Stimulated activated CD4-positive, alpha-beta T cell treated with anti-CD3 and anti-CD28 coated beads, Interleukin-1b, Interleukin-23, amount 100 ng/mL, for 24 hours (primary cell): ENCODE data around the gene DNMT1.
"Not testable (repeated sequence)": the region's sequence is repeated elsewhere in the genome, so short reads cannot be mapped to it uniquely, and the experiment has no call there.

Experiments used
- DNase-seq, 4 experiments: peaks; one replicate each; pipeline ENCODE4 v3.0.0-alpha.2; 2020; ENCODE audit warnings: low read depth in 4 of 4, low spot score in 1 of 4

Gene DNMT1

DNA sequence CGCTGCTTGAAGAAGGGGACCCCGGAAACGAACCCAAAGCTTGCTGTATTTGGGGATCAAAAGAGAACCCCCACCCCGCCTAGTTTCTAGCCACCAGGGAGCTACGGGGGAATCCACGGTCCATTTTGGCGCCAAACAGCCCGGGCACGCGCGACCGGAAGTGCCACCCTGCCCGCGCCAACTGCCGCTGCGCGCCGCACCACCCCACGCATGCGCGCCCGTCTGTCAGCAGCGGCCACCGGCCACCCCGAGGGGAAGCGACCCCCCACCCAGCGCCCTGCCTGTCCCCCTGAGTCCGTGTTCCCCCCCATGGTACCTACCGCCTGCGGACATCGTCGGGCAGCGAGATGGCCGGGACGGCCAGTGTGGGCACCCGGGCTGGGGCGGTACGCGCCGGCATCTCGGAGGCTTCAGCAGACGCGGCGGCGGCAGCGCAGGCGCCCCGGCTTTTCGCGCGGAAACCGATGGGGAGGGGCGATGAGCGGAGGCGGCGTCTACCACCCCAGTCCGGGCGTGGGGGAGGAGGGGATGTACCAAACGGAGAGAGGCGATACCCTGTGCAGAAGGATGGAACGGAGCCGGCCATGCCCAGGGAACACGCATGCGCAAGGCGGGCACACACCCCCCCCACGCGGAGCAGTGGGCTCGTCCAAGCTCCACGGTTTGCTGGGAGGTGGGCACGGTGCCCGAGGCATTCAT, at the start of gene DNMT1:
Gene DNMT1 (minus strand): TSS at position 454 of the 699 bp plus-strand sequence. CDS start 54 bp downstream, at position 400.
- DNase-seq: peak; percentile 94 to 99 (median 98)

DNA sequence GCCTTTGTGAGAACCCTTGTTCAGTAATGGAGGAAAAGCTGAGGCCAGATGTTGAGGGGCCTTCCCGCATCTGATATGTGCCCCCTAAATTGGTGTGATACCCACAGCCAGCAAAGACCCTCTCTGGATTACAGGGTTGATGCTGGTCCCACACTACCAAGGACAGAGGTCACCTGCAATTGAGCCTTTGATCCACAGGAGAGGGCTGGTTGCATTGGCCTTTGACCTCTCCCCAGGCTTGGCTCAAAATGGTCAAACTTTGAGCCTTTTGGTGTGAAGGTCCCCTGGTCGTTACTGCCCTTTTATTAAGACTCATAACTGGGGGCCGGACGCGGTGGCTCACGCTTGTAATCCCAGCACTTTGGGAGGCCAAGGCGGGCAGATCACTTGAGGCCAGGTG, 48.9 kb upstream of the DNMT1 start:
- DNase-seq: no peak

DNA sequence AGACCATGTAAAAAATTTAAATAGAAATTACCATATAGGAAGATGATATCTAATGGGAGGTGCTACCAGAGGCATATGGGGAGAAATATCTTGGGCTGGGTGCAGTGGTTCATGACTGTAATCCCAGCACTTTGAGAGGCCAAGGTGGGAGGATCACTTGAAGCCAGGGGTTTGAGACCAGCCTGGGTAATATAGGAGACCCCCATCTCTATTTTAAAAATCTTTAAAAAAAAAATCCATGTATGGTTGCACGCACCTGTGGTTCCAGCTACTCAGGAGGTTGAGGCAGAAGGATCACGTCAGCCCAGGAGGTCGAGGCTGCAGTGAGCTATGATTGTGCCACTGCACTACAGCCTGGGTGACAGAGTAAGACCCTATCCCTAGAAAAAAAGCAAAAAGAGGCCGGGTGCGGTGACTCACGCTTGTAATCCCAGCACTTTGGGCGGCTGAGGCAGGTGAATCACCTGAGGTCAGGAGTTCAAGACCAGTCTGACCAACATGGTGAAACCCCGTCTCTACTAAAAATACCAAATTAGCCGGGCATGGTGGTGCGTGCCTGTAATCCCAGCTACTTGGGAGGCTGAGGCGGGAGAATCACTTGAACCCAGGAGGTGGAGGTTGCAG, 47.2 kb upstream of the DNMT1 start:
- DNase-seq: not testable (repeated sequence)

DNA sequence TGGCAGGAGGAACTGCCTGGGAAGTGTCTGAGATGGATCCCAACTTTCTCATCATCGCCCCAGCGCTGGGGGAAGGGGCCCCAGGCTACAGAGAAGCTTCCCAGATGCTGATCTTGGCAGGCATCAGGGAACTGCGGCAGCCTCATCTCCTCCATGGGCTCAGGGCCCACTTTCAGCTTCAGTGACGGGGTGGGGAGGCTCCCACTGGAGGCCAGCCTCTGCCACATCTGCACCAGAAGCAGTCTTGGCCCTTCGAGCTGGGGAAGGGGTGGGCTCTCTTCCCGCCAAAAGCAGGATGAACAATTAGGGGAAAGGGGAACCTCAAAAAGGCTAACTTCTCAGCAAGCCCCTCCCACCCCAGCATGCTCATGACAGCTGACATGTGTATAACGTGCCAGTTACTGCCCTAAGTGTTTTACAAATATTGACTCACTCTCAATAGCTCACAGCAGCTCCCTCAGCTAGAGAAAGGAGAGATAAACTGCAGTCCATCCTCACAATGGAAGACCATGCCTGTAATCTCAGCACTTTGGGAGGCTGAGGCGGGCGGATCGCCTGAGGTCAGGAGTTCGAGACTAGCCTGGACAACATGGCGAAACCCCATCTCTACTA, 43.5 kb upstream of the DNMT1 start:
- no peak for DNase-seq

DNA sequence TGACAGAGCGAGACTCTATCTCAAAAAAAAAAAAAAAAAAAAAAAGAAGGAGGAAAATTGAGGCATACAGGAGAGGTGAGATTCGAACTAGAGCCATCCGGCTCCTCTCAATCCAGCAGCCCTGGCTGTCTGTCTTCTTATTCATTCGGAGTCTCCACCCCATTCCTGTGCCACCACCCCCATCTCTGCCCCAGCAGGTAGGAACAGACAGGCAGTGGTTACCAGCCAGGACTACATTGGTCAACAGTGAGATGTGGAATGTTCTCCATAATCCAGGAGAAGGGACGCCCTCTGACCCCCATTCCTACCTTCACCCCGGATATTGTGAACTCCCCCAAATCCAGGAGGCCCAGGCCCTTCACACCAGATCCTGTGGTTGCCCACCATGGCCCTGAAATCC, 42.9 kb upstream of the DNMT1 start:
- DNase-seq: no peak

- DNase-seq: not testable (repeated sequence)
Observed at GRCh38 chr19:10235409-10235808, 40.7 kb upstream of the DNMT1 start.

DNA sequence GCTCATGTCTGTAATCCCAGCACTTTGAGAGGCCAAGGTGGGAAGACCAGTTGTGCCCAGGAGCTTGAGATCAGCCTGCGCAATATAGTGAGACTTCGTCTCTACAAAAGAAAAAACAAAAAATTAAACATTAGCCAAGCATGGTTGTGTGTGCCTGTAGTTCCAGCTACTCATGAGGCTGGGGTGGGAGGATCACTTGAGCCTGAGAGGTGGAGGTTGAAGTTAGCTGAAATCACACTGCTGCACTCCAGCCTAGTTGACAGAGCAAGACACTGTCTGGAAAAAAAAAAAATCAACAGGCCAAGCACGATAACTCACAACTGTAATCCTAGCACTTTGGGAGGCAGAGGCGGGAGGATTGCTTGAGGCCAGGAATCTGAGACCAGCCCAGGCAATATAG, 40.2 kb upstream of the DNMT1 start:
- no peak for DNase-seq

- no peak for DNase-seq
Observed at GRCh38 chr19:10233946-10234345, 39.2 kb upstream of the DNMT1 start.

- DNase-seq: no peak
Observed at GRCh38 chr19:10231612-10232228, 37.0 kb upstream of the DNMT1 start.

DNA sequence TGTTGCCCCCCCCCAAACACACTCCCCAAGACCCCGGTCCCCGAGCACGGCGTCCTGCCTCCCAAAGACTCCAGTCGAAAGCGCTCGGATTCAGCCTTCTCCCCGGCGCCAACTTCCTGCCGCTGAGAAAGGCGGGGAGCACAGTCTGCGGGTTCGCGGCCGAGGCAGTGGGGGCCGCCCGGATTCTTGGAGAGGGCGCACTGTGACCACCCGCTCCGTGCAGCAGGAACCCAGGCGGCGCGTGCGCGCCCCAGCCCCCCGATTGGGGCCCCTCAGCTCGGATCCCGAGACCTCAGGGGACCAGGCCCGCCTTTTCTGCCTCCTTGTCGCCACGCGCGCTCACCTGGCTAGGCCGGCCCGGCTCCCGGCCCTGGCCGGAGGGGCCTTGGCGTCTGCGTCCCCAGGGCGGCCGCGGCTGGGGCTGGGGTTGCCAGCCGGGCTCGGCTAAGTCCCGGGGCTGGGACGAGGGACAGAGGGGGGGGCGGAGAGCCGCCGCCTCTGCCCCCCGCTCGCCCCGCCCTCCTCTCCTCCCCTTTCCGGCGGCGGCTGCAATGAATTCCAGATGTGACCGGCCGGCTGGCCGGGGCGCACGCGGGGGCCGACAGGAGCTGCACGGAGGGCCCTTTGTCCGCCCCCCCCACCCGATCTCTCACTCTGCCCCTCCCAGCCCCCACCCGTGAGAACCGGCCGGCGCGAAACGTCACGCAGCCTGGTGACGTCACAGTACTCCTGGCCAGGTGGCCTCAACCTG, 36.3 kb upstream of the DNMT1 start, which contains the start of gene S1PR2:
Gene S1PR2 (minus strand): TSS at position 471 of the 751 bp plus-strand sequence. CDS start 6,426 bp downstream, outside the sequence.
- DNase-seq: peak; percentile 39 to 65 (median 46)

DNA sequence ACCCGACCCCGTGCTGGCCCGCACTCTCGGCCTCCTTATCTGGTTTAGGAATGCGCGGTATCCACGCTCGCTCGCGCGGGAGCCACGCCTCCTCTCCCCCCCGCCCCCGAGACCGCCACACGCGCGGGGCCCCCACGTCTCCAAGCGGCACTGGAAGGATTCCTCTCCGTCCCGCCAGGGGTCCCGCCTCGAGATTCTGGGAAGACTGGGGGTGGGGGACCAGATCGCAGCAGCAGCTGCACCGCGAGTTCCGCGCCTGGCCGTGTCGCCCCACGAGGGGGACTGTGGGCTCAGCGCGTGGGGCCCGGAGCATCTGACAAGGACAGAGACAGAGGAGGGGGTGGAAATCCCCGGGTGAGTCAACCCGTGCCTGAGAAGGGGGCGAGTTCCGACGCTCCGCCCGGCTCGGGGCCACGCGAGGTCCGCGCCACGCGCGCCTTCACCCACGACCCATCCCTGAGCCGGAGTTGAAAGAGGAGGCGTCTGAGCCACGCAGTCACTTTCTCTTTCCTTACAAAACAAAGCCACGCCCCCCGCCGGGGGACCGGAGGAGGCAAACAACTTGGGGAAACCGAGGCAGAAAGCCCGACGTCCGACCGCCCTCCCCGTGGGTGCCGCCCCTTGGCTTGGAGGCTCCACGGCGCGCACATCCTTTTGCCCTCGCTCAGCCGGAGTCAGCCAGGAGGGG, 35.6 kb upstream of the DNMT1 start:
- peak; percentile 31 to 52 (median 46) for DNase-seq

- no peak for DNase-seq
Observed at GRCh38 chr19:10228920-10229319, 34.2 kb upstream of the DNMT1 start.

DNA sequence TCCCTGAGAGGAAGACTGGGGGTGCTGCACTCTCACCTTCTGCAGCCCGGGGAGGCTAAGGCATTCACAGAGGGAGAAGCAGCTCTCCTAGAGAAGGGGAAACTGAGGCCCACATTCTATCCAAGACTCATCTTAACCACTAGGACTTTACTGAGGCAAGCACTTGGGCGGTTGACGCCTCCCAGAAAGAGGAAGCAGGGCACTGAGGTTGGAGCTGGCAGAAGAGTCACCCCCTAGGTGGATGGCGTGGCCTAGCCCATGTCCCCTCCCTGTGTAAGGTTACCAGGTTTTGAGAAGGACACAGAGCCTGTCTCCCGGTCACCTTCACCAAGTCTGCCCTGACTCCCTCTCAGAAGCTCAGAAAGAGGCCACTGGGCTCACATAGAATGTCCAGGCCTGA, 33.6 kb upstream of the DNMT1 start:
- no peak for DNase-seq

DNA sequence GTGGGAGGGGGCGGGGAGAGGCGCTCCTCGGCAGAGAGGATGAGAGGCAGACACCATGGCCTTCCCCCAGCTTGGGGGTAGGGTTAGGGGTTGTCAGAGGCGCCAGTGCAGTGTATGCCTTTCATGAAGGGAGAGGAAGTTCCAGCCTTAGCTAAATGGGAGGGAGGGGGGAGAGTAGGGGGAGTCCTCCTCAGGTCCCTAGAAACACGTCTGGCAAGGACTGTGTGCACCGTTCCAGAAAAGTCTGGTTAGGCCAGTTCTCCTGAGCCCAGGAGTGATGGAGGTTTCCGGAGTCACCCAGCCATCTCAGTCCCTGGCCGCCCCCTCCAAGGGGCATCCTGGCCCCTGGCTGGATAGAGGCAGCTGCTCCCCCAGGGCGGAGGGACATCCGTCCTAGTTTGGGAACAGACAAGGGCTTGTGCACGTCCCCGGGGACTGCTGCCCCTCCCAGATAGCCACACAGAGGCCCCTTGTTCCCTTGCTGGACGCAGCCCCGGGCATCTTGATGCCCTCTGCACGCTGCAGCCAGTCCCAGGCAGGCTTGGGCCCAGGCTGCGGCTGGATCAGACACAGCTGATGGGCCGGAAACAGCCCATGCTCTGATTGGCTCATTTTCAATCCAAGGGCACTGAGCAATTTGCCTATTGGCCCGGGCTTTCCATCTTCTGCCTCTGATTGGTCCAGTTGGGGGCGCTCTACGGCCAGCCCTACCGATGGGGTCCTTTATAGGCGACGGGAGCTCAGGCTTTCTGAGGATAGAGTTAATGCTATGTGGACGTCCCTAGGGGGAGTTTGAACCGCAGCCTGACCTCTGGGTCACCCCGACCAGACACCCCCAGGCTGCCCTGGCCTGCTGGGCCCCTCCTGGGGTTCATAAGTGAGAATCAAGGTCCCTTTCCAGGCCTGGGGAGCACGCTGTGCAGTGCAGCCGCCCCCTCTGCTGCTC, 32.5 kb upstream of the DNMT1 start:
- DNase-seq: no peak

DNA sequence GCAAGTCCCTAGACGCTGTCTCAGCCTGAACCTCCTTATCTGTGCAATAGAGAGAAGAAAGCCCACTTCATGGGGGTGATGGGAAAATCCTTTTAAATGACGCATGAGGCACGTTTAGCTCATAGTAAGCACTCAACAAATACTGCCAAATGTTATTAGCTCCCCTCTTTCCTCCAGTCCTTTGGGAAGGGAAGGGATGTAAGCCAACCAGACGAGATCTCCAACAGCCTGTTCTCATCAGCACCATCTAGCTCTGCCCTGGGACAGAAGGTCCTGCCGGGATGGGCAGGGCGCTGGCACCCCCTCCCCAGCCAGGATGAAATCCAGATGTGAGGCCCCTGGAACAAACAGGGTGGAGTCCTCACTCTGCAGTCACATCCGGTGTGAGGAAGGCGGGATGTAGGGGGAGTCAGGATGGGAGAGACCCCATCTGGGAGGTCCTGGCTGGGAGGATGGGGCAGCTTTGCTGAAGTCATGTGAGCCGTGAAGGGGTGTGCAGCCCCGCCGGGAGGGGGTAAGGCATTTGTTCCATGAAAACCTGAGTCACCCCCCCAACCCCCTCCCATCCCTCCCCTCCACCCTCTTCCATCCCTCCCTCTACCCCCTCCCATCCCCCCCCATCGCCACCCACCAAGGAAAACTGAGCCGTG, 31.7 kb upstream of the DNMT1 start:
- no peak for DNase-seq

GRCh38 chr19:10226021-10226375, 31.2 kb upstream of the DNMT1 start:
- DNase-seq: no peak

DNA sequence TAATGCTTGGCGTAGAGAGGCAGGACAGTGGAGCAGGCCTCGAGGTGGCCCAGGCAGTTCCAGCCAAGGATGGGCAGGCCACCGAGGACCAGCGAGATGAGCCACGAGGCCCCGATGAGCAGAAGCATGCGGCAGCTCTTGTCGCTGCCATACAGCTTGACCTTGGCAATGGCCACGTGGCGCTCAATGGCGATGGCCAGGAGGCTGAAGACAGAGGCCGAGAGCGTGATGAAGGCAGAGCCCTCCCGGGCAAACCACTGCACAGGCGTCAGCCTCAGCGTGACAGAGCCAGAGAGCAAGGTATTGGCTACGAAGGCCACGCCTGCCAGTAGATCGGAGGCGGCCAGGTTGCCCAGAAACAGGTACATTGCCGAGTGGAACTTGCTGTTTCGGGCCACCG, 29.6 kb upstream of the DNMT1 start:
- DNase-seq: no peak

DNA sequence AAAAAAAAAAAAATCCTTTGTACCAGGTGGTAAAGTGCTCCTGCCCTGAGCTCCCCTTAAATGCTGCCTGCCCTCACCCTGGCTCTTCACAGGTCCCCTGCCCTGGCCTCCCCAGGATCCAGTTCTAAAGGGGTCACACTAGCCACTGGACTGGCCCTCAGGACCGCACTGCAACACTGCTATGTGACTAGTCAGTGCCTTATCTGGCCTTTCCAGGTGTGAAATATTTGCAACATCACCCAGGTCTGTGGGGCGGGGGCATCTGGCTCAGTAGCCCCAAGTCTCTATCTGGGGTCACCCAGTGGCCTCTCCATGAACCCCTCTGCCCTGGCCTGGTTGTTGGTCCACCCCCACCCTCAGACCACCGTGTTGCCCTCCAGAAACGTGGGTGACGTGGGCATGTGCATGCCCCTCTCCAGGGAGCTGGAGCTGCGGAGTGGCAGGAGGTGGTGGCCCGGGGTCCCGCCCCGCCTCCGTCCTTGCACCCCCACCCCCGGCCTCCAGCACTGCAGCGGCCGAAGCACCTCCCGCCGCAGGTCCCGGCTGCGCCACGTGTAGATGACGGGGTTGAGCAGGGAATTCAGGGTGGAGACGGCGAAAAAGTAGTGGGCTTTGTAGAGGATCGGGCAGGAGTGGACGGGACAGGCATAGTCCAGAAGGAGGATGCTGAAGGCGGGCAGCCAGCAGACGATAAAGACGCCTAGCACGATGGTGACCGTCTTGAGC, 28.9 kb upstream of the DNMT1 start:
- DNase-seq: no peak
